Measurements from ENCODE around the gene RANGAP1.
A peak's percentile ranks its signal among the peaks of the same experiment; 100 is the strongest.
"Not testable (repeated sequence)": the region's sequence is repeated elsewhere in the genome, so short reads cannot be mapped to it uniquely, and the experiment has no call there.

The RANGAP1 gene

GRCh38 chr22:41308544-41308947 lies 22.6 kb upstream of the RANGAP1 start:
- Mint-ChIP-seq H3K36me3 (ENCODE audit: low read depth) (peaks cover 11% of the 10 kb centered on the region), H3K27me3 (ENCODE audit: low read depth) (no peaks in the 10 kb centered on the region), H3K9me3 (no peaks in the 10 kb centered on the region), H3K4me1 (ENCODE audit: low read depth) (peaks cover 21% of the 10 kb centered on the region), H3K4me3 (no peak overlapping the region), H3K27ac (peak overlapping the region; percentile 65)
- no peak for DNase-seq (ENCODE audit: low spot score)

- DNase-seq (ENCODE audit: low spot score), result no peak
- no peak overlapping the region for H3K4me3 Mint-ChIP-seq
- H3K4me1 Mint-ChIP-seq (ENCODE audit: low read depth), result peaks cover 25% of the 10 kb centered on the region
- H3K36me3 Mint-ChIP-seq (ENCODE audit: low read depth), result peaks cover 11% of the 10 kb centered on the region
- no peak overlapping the region for H3K27ac Mint-ChIP-seq
- no peaks in the 10 kb centered on the region for H3K27me3 Mint-ChIP-seq (ENCODE audit: low read depth)
- no peaks in the 10 kb centered on the region for H3K9me3 Mint-ChIP-seq
Measured at GRCh38 chr22:41308054-41308453, 22.1 kb upstream of the RANGAP1 start.

GRCh38 chr22:41305646-41306045 lies 19.7 kb upstream of the RANGAP1 start:
- Mint-ChIP-seq H3K27ac (peak overlapping the region; percentile 21), H3K4me3 (no peak overlapping the region), H3K27me3 (ENCODE audit: low read depth) (no peaks in the 10 kb centered on the region), H3K9me3 (no peaks in the 10 kb centered on the region), H3K36me3 (ENCODE audit: low read depth) (peaks cover 8% of the 10 kb centered on the region), H3K4me1 (ENCODE audit: low read depth) (peaks cover 28% of the 10 kb centered on the region)
- DNase-seq (ENCODE audit: low spot score), result no peak

- Mint-ChIP-seq H3K27me3 (ENCODE audit: low read depth) (no peaks in the 10 kb centered on the region), H3K4me3 (peak overlapping the region; percentile 65), H3K27ac (peak overlapping the region; percentile 74), H3K36me3 (ENCODE audit: low read depth) (peaks cover 3% of the 10 kb centered on the region), H3K9me3 (no peaks in the 10 kb centered on the region), H3K4me1 (ENCODE audit: low read depth) (peaks cover 26% of the 10 kb centered on the region)
- no peak for DNase-seq (ENCODE audit: low spot score)
Measured at GRCh38 chr22:41302811-41303210, 16.8 kb upstream of the RANGAP1 start.

- H3K27me3 Mint-ChIP-seq (ENCODE audit: low read depth), result no peaks in the 10 kb centered on the region
- peak overlapping the region; percentile 71 for H3K4me3 Mint-ChIP-seq
- no peak for DNase-seq (ENCODE audit: low spot score)
- H3K36me3 Mint-ChIP-seq (ENCODE audit: low read depth), result peaks cover 3% of the 10 kb centered on the region
- H3K27ac Mint-ChIP-seq, result peak overlapping the region; percentile 74
- no peaks in the 10 kb centered on the region for H3K9me3 Mint-ChIP-seq
- peaks cover 26% of the 10 kb centered on the region for H3K4me1 Mint-ChIP-seq (ENCODE audit: low read depth)
Measured at GRCh38 chr22:41302021-41302767, 16.2 kb upstream of the RANGAP1 start.

- DNase-seq (ENCODE audit: low spot score), result peak; percentile 84
- H3K27ac Mint-ChIP-seq, result peak within 1 kb of the TSS; percentile 72
- H3K4me3 Mint-ChIP-seq, result peak within 1 kb of the TSS; percentile 71
- no peaks in the 10 kb centered on the region for H3K27me3 Mint-ChIP-seq (ENCODE audit: low read depth)
- H3K9me3 Mint-ChIP-seq, result no peaks in the 10 kb centered on the region
- peaks cover 26% of the 10 kb centered on the region for H3K4me1 Mint-ChIP-seq (ENCODE audit: low read depth)
- H3K36me3 Mint-ChIP-seq (ENCODE audit: low read depth), result peaks cover 3% of the 10 kb centered on the region
Measured at GRCh38 chr22:41301085-41302020, 15.4 kb upstream of the RANGAP1 start, which contains the start of gene ZC3H7B. Gene ZC3H7B (plus strand): TSS chr22:41301525. CDS start chr22:41320661, 19,136 bp downstream.

- Mint-ChIP-seq H3K9me3 (no peaks in the 10 kb centered on the region), H3K4me1 (ENCODE audit: low read depth) (peaks cover 23% of the 10 kb centered on the region), H3K27me3 (ENCODE audit: low read depth) (no peaks in the 10 kb centered on the region), H3K4me3 (peak overlapping the region; percentile 71), H3K27ac (peak overlapping the region; percentile 21), H3K36me3 (ENCODE audit: low read depth) (peaks cover 3% of the 10 kb centered on the region)
- no peak for DNase-seq (ENCODE audit: low spot score)
Measured at GRCh38 chr22:41300661-41301060, 14.7 kb upstream of the RANGAP1 start.

GRCh38 chr22:41296826-41297667 lies 11.1 kb upstream of the RANGAP1 start:
- Mint-ChIP-seq H3K27me3 (ENCODE audit: low read depth) (no peaks in the 10 kb centered on the region), H3K4me1 (ENCODE audit: low read depth) (peaks cover 5% of the 10 kb centered on the region), H3K36me3 (ENCODE audit: low read depth) (no peaks in the 10 kb centered on the region), H3K4me3 (no peak overlapping the region), H3K27ac (no peak overlapping the region), H3K9me3 (no peaks in the 10 kb centered on the region)
- no peak for DNase-seq (ENCODE audit: low spot score)

GRCh38 chr22:41294816-41295215 lies 8.8 kb upstream of the RANGAP1 start:
- not testable (repeated sequence) for DNase-seq (ENCODE audit: low spot score); H3K27ac Mint-ChIP-seq; H3K9me3 Mint-ChIP-seq; H3K4me1 Mint-ChIP-seq (ENCODE audit: low read depth); H3K36me3 Mint-ChIP-seq (ENCODE audit: low read depth); H3K27me3 Mint-ChIP-seq (ENCODE audit: low read depth); H3K4me3 Mint-ChIP-seq

GRCh38 chr22:41290262-41291221 lies 4.6 kb upstream of the RANGAP1 start:
- no peaks in the 10 kb centered on the region for H3K36me3 Mint-ChIP-seq (ENCODE audit: low read depth)
- H3K9me3 Mint-ChIP-seq, result no peaks in the 10 kb centered on the region
- peaks cover 8% of the 10 kb centered on the region for H3K4me1 Mint-ChIP-seq (ENCODE audit: low read depth)
- H3K4me3 Mint-ChIP-seq, result no peak overlapping the region
- H3K27me3 Mint-ChIP-seq (ENCODE audit: low read depth), result no peaks in the 10 kb centered on the region
- H3K27ac Mint-ChIP-seq, result no peak overlapping the region
- DNase-seq (ENCODE audit: low spot score), result no peak

- Mint-ChIP-seq H3K27ac (no peak overlapping the region), H3K27me3 (ENCODE audit: low read depth) (no peaks in the 10 kb centered on the region), H3K36me3 (ENCODE audit: low read depth) (peaks cover 6% of the 10 kb centered on the region), H3K4me3 (no peak overlapping the region), H3K4me1 (ENCODE audit: low read depth) (peaks cover 12% of the 10 kb centered on the region), H3K9me3 (no peaks in the 10 kb centered on the region)
- no peak for DNase-seq (ENCODE audit: low spot score)
Measured at GRCh38 chr22:41289671-41290070, 3.7 kb upstream of the RANGAP1 start.

GRCh38 chr22:41288245-41288946 lies 2.4 kb upstream of the RANGAP1 start:
- peak overlapping the region; percentile 65 for H3K27ac Mint-ChIP-seq
- no peaks in the 10 kb centered on the region for H3K27me3 Mint-ChIP-seq (ENCODE audit: low read depth)
- H3K4me1 Mint-ChIP-seq (ENCODE audit: low read depth), result peaks cover 15% of the 10 kb centered on the region

More at GRCh38 chr22:41288245-41288946, 2.4 kb upstream of the RANGAP1 start:
- Mint-ChIP-seq H3K36me3 (ENCODE audit: low read depth) (peaks cover 13% of the 10 kb centered on the region), H3K4me3 (peak overlapping the region; percentile 41), H3K9me3 (no peaks in the 10 kb centered on the region)
- DNase-seq (ENCODE audit: low spot score), result no peak
